Subcutaneous adipose tissue (tissue), 4 donors: ENCODE data around the gene MYH9. TPM values are rescaled to one million over a fixed set of nuclear protein-coding genes. Genes with fewer than 3 reads are reported as not detected.

Source experiments
- CTCF ChIP-seq: fragments of 450-650 bp; IDR thresholded peaks from one replicate; pipeline ENCODE4 v1.5.1; 2016; ENCODE audit warnings: low read depth, mild to moderate bottlenecking, control low read depth, antibody characterized with exemption, moderate library complexity
- total RNA-seq, 4 donors: library from RNA; depleted of rRNA; stranded (reverse); fragments of >200 nt; gene quantifications; one replicate each; pipeline ENCODE4 v1.1.0, GENCODE V29; 2016

Gene MYH9
- total RNA-seq, 4 donors from 2014 or later, result 187 to 410 (median 233) TPM

GRCh38 chr22:36406721-36407120 lies 19.0 kb upstream of the MYH9 start:
- TF ChIP-seq CTCF, result no peak

DNA sequence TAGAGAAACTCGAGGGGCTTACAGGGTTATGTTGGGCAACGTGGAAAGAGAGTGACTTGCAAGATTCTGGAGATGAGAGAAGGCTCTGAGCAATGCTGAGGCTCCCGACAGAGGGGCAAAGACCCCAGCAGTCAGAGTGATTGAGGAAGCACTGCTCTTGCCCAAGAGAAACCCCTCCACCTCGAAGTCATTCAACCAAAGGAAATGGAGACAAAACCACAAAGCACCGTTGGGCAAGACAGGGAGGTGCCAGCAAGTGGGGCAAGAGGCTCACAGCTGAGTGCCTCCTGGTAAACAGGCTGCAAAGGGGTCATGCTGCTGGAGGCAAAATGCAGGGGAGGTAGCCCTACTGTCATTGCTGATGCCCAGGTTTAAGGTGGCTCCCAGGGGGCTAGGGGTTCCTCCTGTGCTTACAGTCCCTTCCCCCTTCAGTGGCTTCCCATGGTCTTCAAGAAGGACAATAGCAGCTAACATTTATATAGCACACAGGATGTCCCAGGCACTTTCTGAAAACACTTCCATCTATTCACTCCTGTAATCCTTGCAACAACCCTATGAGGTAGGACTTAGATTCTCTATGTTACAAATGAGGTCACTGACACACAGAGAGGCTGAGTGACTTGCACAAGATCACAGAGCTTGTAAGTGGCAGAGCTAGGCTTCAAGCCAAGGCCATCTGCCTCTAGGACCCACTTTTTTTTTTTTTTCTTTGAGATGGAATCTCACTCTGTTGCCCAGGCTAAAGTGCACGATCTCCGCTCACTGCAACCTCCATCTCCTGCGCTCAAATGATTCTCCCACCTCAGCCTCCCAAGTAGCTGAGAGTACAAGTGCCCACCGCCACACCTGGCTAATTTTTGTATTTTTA lies 18.1 kb upstream of the MYH9 start:
- TF ChIP-seq CTCF, result no peak

- TF ChIP-seq CTCF, result no peak
Observed at GRCh38 chr22:36405221-36405661, 17.5 kb upstream of the MYH9 start.

- TF ChIP-seq CTCF, result no peak
Observed at GRCh38 chr22:36404446-36404845, 16.7 kb upstream of the MYH9 start.

GRCh38 chr22:36399472-36399778 lies 11.7 kb upstream of the MYH9 start:
- no peak for TF ChIP-seq CTCF

DNA sequence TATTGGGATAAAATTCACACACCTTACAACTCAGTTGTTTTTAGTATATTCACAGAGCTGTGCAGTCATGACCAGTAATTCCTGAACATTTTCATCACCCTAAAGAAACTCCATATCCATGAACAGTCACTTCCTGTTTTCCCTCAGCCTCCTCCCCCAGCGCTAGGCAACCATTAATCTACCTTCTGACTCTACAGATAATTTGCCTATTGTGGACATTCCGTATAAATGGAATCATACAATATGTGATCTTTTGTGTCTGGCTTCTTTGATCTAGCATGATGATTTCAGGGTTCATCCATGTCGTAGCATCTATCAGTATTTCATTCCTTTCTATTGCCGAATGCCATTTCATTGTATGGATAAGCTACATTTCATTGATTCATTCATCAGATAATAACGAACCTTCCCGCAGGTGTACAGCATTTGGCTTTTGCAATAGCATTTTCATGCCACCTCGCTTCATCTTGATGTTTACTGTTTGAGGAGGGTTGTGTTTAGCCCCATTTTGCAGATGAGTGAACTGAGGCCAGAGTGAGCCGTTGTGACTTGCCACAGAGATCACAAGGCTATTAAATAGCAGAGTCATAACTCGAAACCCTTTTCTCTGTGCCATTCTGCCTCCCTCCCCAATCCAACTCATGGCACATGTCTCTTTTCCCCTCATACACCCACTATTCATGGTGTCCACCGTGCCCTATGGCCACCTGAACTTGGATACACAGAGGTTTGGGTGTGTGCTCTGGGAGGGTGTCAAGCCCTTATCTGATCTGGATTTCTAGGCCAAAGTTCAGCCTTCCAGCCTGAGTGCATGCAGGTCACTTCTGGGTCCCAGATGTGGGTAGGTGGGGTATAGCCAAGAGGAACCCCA lies 11.1 kb upstream of the MYH9 start:
- no peak for TF ChIP-seq CTCF
